ENCODE data around the gene RAP2C.

GRCh38 chrX:132204629-132205028 lies 14.6 kb downstream of the RAP2C start:
- TF ChIP-seq CTCF (conservative IDR thresholded peaks at IDR 0.05), result no peak
- no peak for TF ChIP-seq ZFX (IDR thresholded peaks at IDR 0.05)
